Ecto neural progenitor cell (in vitro differentiated cells): ENCODE data around the gene PDGFA.

Source experiments
- DNase-seq: peaks from one replicate; pipeline ENCODE4 v3.0.0-alpha.2; 2018; ENCODE audit warnings: low spot score

Gene PDGFA

GRCh38 chr7:460374-461116 lies 59.1 kb downstream of the PDGFA start:
- DNase-seq: peak; percentile 82

GRCh38 chr7:459584-460373 lies 59.9 kb downstream of the PDGFA start:
- DNase-seq: no peak

GRCh38 chr7:458511-459245 lies 61.0 kb downstream of the PDGFA start:
- no peak for DNase-seq

GRCh38 chr7:457814-458510 lies 61.7 kb downstream of the PDGFA start:
- no peak for DNase-seq

GRCh38 chr7:455110-455928 lies 64.3 kb downstream of the PDGFA start:
- DNase-seq: no peak

GRCh38 chr7:454356-455109 lies 65.1 kb downstream of the PDGFA start:
- DNase-seq: no peak

GRCh38 chr7:453597-454306 lies 65.9 kb downstream of the PDGFA start:
- no peak for DNase-seq

- no peak for DNase-seq
These were observed 66.7 kb downstream of the PDGFA start for GRCh38 chr7:452791-453455.

- DNase-seq: peak; percentile 69
These were observed 67.4 kb downstream of the PDGFA start for GRCh38 chr7:452226-452751.

- DNase-seq: peak; percentile 65
These were observed 68.1 kb downstream of the PDGFA start for GRCh38 chr7:451255-452225.

GRCh38 chr7:450741-451140 lies 68.9 kb downstream of the PDGFA start:
- DNase-seq: no peak

- no peak for DNase-seq
These were observed 69.6 kb downstream of the PDGFA start for GRCh38 chr7:450036-450435.

GRCh38 chr7:449324-450019 lies 70.2 kb downstream of the PDGFA start:
- no peak for DNase-seq

- no peak for DNase-seq
These were observed 72.1 kb downstream of the PDGFA start for GRCh38 chr7:447523-447922.
